Stimulated activated CD8-positive, alpha-beta memory T cell treated with anti-CD3 and anti-CD28 coated beads, Interleukin-2, amount 100 ng/mL, for 48 hours (primary cell): ENCODE results near the gene SMG6.
"Not testable (repeated sequence)": the region's sequence is repeated elsewhere in the genome, so short reads cannot be mapped to it uniquely, and the experiment has no call there.

Experiments
- DNase-seq, 2 donors: peaks; one replicate each; pipeline ENCODE4 v3.0.0-alpha.2; 2020; ENCODE audit warnings: low read depth in 2 of 2

SMG6 gene

DNA sequence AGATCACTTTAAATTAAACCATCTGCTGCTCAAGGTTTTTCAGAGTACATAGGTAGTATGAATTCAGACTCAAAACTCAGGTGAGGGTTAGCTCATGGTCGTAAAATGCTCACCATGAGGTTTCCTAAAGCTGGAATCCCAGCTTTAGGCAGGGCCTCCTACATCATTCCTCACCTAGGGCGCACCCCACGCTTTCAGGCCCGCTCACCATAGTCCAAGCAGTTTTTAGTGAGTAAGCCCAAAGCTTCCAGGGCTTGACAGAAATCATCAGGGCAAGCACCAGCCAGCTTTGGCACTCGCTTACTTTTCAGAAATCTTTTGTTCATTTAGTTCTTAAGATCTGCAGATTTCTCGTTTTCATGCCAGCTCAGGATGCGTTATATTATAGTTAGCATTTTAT, 158.9 kb downstream of the SMG6 start:
- no peak for DNase-seq

DNA sequence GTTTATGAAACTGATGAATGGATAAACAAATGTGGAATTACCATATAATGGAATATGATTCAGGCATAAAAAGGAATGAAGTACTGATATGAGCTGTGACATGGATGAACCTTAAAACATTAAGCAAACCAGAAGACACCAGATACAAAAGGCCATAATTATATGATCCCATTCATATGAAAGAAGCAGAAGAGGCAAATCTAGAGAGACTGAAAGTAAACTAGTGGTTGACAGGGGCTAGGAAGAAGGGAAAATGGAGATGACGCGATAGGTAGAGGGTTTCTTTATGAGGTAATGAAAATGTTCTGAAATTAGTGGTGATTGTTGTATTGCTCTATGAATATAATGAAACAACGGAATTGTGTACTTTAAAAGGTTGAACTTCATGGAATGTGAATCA, 160.3 kb downstream of the SMG6 start:
- DNase-seq: no peak

DNA sequence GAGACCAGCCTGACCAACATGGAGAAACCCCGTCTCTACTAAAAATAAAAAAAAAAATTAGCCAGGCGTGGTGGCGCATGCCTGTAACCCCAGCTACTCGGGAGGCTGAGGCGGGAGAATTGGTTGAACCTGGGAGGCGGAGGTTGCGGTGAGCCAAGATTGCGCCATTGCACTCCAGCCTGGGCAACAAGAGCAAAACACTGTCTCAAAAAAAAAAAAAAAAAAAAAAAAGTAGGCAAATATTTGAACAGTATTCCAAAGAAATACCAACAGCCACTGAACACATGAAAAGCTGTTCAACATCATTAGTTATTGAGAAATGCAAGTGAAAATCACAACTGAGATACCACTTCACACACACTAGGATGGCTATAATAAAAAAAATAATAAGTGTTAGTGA, 160.9 kb downstream of the SMG6 start:
- DNase-seq: not testable (repeated sequence)

DNA sequence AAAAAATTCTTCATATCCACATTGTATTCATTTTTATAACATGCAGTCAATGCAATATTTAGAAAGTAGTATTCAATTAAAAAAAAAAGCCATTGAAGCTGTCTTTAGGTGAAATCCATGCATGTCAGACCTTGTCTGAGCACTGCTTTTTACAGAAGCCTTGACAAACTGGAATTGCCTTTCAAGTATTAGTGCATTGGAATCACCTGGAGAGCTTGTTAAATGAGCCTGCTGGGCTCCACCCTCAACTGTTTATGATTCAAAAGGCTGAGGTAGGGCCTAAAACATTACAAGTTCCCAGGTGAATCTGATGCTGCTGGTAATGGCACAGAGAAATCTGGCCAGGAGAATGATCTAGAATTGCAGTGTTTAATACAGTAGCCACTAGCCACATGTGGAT, 162.9 kb downstream of the SMG6 start:
- no peak for DNase-seq

DNA sequence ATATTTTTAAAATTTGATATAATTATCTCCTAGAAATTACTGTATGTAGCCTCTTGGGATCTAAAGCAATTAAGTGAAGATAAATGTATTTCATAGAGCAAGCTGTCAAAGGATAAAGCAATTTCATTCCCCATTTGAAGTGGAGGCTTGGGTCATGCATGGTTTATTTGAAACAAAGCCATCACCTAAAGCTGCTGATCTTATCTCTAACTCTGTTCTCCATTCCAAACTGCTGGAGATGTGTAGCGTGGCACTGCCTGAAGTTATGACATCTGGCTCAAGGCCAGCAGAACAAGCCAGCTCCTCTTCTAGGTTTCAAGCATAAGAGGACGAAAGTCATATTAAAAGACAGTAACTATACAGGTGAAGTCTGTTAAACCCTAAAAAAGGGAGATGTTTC, 164.8 kb downstream of the SMG6 start:
- no peak for DNase-seq

DNA sequence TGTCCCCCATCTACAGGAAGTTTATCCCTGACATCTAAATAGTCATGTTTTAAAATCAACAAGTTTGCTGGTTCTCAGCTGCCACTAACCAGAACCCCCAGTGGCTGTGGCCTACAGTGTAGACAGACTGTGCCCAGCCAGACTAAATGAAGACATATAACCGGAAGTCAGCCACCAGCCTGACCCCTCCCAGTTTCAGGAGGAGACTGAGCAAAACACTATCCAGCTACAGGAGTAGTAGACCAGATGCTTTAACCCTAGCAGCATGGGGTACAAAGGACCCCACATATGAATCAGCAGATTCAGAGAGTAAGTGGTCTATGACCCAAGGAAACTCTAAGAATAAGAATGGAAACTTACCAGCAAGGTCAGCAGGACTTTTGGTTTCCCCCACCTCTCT, 165.3 kb downstream of the SMG6 start:
- no peak for DNase-seq

DNA sequence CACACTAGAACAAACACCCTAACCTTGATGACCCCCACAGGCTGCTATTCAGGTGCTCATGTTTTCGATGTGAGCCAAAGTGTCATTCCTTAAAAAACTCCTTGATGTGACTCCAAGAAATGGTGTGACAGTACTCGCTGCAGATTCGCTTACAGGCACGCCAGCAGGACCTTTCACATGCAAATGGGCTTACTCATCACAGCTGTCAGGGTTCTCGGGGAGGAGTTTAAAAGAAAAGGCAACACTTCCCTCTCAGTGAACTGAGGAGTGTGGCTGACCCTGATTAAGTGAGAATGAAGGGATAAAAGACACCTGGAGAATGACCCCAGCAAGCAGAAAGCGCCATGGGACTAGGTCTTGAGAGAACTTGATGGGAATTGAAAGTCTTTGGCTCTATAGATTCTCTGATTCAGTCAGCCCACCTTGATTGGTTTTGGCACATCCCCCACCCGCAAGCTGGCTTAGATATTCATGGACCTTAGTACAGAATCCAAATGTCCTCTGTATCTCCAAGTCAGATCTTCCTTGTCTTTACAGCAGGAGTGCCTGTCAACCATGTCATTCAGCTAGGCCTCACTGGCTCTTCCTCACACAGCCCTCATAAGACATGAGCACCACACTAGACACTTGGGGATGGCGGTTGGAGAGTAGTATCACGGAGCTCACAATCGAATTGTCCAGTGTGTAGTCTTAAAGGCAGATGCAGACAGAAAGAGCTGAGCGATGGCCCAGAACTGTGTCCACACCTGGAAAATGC, 166.1 kb downstream of the SMG6 start:
- no peak for DNase-seq

DNA sequence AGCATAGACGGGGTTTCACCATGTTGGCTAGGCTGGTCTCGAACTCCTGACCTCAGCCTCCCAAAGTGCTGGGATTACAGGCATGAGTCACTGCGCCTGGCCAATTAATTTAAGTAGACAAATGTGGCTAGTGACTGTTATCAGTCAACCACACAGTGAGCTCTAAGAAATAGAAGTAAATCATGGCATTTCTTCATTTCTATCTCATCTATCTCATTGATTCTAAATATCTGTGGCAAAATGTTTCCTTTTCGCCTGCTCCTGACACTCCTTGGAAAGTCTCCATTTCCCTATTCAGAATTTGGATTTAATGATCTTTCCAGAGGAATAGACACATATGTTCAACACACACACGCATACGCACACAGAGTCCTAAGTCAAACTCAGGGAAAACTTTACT, 167.3 kb downstream of the SMG6 start:
- no peak for DNase-seq

DNA sequence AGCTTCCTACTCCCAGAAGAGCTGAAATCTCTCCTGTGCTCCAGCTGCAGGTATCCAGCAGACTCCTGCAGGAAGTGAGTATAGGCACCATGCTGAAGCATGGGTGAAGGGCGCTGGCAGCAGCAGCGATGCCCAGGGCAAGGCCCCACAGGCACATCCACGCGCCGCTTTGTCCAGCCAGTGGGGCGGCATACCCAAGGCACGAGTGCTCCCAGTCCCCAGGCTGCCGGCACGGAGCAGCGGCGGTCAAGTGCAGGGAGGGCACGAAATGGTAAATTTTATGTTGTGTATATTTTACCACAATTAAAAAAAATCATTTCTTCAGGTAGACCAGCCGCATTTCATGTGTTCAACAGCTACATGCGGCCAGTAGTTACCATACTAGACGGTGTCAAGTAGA, 175.6 kb downstream of the SMG6 start:
- no peak for DNase-seq

DNA sequence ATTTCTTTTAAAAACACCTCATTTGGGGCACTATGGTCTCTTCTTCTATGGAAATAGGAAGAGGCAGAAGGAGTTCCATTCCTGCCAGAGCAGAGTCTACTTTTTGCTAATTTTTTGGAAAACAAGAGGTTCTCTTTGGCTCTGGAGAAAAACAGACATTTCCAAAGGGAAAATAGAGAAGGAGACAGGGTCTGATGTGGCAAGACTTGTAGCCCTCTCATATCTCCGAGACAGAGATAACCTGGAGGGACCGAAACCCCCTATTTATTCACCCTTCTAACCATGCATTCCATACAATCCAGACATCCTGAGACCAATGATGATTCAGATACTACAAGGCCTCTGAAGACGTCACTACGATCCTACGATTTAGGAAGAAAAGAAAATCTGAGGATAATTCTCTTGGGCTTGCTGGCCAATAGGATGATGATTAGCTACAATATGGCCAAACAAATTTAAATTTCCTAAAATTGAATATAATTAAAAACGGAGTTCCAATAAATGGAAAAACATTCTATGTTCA, 178.5 kb downstream of the SMG6 start:
- DNase-seq: no peak

DNA sequence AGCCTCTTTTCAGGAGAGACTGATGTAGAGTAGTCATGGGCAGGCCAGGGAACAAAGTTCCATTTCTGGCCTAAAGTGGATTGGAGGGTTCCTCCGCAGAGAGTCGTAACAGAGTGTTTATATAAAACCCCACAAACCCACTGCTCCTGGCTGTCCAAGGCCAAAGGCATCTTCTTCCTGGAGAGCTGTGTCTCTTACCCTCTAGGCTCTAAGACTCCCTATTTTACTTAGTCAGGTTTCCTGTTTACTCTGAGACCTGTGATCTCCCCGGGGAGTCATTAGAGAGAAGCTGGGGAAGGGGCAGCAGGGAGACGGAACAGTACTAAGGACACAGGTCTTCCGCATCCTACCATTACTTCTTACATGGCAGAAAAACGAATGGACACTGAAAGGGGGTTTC, 179.2 kb downstream of the SMG6 start:
- no peak for DNase-seq

DNA sequence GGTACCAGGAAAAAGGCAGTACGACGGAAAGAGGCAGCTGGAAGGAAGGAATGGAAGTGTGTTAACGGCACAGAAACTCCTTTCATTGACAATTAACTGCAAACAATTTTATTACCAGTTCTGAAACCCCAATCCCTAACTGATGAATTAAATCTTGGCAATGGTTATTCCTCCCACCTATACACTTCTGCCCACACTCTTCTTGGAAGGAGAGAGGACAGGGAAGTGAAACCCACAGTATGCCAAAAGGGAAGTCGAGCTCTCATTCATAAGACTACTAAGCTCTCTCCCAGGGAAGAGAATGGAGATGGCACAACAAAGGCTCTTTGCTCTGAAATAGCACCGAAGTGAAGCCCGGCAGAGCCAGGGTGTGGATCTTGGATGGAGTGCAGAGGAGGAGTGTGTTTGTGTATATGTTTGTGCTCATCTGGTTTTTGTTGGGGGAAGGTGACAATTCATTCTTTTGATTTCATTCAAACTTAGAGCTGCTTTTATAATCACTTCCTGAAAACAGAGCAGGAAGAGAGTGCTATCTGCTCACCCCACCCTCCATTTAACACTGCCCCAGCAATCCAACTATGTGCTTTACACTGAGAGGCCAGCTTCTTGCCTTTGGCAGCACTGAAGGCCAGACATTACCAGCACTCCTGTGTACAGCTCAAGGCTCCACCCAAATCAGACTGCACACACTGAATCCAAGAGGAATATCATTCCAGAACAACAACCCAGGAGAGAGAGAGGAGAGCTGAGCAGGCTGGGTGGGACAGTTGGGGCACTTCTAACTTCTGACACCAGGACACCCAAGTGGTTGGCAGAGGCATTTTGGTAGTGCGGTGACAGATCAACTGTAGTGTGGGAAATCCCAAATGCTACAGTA, 180.0 kb downstream of the SMG6 start:
- DNase-seq: no peak

DNA sequence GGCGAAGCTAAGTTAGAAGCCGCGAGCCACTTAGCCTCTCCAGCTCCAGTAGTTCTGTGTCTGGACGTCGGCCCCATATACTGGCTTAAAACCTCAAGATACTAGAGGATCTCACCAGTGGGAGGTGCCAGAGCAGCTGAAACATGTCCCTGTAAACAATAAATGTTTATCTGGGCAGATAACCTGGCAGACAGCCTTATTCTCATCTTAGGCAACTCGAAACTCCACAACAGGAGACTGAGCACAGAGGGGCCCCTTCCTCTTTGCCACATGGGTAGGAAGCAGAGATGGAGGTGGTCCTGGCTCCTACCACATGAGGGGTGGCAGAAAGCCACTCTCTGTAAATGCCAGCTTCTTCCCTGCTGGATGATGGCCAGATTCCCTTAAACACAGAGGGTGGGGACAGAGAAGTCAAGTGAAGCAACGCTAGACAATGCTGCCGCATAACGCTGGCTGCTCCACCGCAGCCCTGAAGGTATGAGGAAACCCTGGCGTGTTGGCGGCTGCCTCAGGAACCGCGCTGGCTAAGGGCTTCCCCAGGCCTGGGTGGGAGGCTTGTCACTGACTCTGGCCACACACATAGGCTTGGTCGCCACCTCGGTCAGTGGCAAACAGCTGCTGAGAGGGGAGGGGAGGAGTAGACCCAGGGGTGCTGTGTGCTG, 180.8 kb downstream of the SMG6 start:
- DNase-seq: no peak

DNA sequence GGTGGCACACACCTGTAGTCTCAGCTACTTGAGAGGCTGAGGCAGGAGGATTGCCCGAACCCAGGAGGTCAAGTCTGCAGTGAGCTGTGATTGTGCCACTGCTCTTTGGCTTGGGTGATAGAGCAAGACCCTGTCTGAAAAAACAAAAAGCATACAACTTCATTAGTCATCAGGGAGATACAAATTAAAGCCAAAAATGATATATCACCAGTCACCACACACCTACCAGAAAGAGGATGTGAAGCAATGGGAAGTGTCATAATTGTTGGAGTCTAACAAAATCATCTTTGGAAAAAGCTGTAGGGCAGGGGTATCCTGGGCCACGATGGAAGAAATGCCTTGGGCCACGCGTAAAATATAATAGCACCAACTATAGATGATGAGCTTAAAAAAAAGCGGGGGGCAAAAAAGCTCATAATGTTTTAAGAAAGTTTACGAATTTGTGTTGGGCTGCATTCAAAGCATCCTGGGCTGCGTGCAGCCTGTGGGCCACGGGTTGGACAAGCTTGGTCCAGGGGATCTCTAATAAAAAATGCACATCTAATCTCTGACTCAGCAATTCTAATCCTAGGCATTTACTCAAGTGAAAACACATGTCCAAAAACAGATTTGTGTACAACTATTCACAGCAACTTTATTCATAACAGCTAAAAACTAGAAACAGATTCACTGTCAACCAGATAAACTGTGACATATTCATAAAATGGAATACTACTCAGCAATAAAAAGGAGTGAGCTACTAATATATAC, 182.8 kb downstream of the SMG6 start:
- DNase-seq: no peak

DNA sequence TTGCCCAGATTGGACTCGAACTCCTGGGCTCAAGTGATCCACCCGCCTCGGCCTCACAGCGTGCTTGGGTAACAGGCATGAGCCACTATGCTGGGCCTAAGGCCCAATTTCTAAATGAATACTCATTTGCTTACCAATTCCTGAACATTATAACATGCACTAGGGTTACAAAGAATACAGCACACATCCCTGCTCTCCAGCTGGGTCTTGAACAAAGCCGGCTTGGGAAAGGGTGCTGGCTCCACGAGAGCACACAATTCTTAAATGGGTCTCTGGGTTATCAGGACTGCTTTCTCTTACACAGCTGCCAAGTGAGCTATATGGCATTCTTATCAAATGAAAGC, 190.3 kb downstream of the SMG6 start:
- DNase-seq: no peak

DNA sequence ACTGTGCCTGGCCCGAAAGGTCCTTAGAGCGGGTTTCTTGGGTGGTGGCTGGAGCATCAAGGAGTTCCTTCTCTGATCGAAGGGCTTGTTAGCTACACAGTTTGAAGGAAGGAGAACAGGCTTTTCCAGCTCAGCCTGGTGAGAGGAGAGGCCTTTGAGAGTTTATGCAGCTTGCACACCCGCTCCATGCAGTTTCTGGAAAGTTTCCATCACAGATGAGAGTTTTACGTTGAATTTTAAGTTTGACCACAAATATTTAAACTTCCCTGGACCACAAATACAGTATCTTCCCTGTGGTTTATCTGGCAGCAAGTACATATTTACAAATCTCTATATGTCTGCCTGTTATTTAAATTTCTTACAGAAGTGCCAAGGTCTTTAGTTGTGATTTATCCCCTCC, 191.9 kb downstream of the SMG6 start:
- DNase-seq: no peak

DNA sequence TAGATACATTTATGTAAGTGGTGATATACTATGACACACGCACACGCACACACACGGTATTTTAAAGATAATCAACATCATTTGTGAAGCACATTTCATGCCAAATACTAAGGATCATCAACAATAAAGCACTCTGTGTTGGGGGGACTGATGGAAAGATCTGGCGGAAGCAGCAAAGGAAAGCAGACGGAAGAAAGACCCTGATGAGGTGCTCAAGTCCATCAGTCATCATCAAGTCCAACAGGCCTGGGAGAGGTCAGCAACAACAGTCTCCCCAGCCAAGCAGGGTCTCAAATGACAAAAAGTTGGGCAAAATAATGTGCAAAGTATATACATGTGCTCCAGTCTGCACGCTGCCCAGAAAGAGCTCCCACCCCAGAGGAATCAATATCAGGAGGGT, 193.1 kb downstream of the SMG6 start:
- DNase-seq: no peak

DNA sequence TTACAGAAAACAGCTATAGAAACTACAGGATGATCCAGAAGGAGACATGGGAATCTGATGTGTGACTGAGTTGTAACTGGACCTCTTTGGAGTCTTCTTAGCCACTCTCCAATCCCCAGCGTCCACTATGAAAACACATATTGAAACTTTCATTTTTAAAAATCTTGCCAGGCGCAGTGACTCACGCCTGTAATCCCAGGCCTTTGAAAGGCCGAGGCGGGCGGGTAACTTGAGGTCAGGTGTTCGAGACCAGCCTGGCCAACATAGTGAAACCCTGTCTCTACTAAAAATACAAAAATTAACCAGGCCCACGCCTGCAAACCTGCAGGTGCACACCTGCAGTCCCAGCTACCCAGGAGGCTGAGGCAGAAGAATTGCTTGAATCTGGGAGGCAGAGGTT, 195.4 kb downstream of the SMG6 start:
- no peak for DNase-seq

DNA sequence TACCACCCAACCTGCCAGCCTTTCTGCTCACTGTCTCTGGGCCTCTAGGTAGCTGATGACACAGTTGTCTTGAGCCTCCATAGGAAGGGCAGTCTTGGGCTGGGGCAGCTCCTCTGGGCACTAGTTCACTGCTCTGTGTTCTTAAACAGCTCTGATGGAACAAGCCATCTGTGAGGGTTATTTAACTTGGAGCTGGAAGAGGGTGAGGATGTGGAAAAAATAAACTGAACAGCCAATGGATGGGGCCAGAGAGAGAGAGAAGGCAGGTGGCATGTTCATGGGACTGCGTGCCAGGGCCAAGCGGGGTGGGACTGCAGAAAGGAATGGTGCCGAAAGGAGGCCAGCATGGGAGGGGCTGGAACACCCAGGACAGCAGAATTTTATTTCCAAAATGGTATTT, 196.1 kb downstream of the SMG6 start:
- no peak for DNase-seq

DNA sequence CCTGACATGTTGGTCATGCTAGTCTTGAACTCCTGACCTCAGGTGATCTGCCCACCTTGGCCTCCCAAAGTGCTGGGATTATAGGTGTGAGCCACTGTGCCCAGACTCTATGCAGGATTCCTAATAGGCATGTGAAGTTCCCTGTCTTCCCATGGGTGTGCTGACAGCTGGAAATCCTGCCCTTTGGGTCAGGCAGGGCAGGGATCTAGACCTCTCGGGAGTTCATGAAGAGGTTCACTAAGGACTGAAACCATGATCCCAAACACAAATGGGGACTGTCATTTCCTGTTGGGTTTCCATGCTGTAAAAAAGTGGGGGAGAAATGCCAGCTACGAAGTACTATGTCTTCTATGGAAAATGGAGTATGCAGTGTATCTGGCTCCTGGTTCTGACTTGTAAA, 196.5 kb downstream of the SMG6 start:
- no peak for DNase-seq

DNA sequence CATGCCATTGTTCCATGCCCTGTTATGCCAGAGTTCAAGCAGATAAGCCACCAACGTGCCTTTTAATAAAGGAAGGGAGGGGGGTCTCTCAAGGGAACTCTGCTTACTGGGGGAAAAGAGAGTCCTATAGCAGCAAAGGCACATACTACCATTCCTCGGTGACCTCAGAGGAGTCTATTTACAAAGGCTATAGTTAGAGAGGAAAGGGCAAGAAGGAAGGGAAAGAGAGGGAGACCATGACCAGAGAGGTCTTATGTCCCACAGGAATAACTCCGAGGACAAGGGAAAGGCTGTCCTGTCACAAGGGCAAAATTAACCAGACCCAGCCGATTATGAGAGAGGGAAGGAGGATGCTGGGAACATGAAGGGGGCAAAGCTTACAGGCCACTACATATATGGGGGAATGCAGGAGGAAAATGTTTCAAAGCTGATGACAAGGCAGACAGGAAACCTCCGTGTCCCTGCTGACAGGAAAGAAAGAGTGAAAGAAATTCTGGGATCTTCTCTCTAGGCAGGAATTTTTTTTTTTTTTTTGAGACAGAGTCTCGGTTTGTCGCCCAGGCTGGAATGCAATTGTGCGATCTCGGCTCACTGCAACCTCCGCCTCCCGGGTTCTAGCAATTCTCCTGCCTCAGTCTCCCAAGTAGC, 197.2 kb downstream of the SMG6 start:
- no peak for DNase-seq
